NCI-H1105 (cell line): ENCODE data around the gene SMIM15.

Experiments used
- DNase-seq: peaks from one replicate; lab custom pipeline; 2025; lab: John Stamatoyannopoulos, UW

SMIM15 gene

GRCh38 chr5:61159836-61160235 is 2.4 kb downstream of the SMIM15 start:
- no peak for DNase-seq

- DNase-seq, result no peak
Observed at GRCh38 chr5:61159070-61159469, 3.2 kb downstream of the SMIM15 start.

GRCh38 chr5:61151893-61152292 is 10.4 kb downstream of the SMIM15 start:
- no peak for DNase-seq

- DNase-seq, result no peak
Observed at GRCh38 chr5:61148515-61148914, 13.8 kb downstream of the SMIM15 start.

- no peak for DNase-seq
Observed at GRCh38 chr5:61142811-61143210, 19.5 kb downstream of the SMIM15 start.

GRCh38 chr5:61142391-61142790 is 19.9 kb downstream of the SMIM15 start:
- DNase-seq, result no peak

GRCh38 chr5:61141801-61142200 is 20.5 kb downstream of the SMIM15 start:
- DNase-seq, result no peak

- DNase-seq, result no peak
Observed at GRCh38 chr5:61139931-61140330, 22.3 kb downstream of the SMIM15 start.

GRCh38 chr5:61139094-61139873 is 23.0 kb downstream of the SMIM15 start:
- DNase-seq, result no peak

- no peak for DNase-seq
Observed at GRCh38 chr5:61137835-61138234, 24.4 kb downstream of the SMIM15 start.

- DNase-seq, result no peak
Observed at GRCh38 chr5:61132559-61132958, 29.7 kb downstream of the SMIM15 start.

- DNase-seq, result no peak
Observed at GRCh38 chr5:61130289-61130688, 32.0 kb downstream of the SMIM15 start.

- DNase-seq, result no peak
Observed at GRCh38 chr5:61123145-61123544, 39.1 kb downstream of the SMIM15 start.

- DNase-seq, result no peak
Observed at GRCh38 chr5:61120534-61120933, 41.7 kb downstream of the SMIM15 start.

GRCh38 chr5:61119066-61119465 is 43.2 kb downstream of the SMIM15 start:
- DNase-seq, result no peak

- DNase-seq, result no peak
Observed at GRCh38 chr5:61115968-61116367, 46.3 kb downstream of the SMIM15 start.

- DNase-seq, result no peak
Observed at GRCh38 chr5:61114441-61114840, 47.8 kb downstream of the SMIM15 start.
